Type B pancreatic cell (in vitro differentiated cells): ENCODE measurements around the gene CEP164. TPM values are rescaled to one million over a fixed set of nuclear protein-coding genes. Genes with fewer than 3 reads are reported as not detected.

Experiments
- DNase-seq: peaks from one replicate; pipeline ENCODE4 v3.0.0; 2021; ENCODE audit warnings: mixed read lengths; ENCODE audit not compliant: unreplicated experiment; ENCODE audit errors: extremely low spot score
- H3K27ac Mint-ChIP-seq: 2 replicates; pipeline ENCODE4 v1.8.0; 2021; ENCODE audit warnings: mild to moderate bottlenecking, mixed read lengths
- H3K27me3 Mint-ChIP-seq: 2 replicates; pipeline ENCODE4 v1.8.0; 2021; ENCODE audit warnings: mixed read lengths
- H3K36me3 Mint-ChIP-seq: 2 replicates; pipeline ENCODE4 v1.8.0; 2021; ENCODE audit warnings: mixed read lengths
- H3K4me1 Mint-ChIP-seq: one replicate; pipeline ENCODE4 v1.8.0; 2021; ENCODE audit warnings: mixed read lengths; ENCODE audit not compliant: unreplicated experiment
- H3K4me3 Mint-ChIP-seq: 2 replicates; pipeline ENCODE4 v1.8.0; 2021; ENCODE audit warnings: mild to moderate bottlenecking, mixed read lengths
- H3K9me3 Mint-ChIP-seq: 2 replicates; pipeline ENCODE4 v1.8.0; 2021; ENCODE audit warnings: mixed read lengths
- total RNA-seq: library from RNA; stranded (reverse); gene quantifications from 2 replicates; pipeline ENCODE4 v1.2.1, GENCODE V29; 2021; ENCODE audit warnings: low replicate concordance
- TF ChIP-seq, protein P1 (sequence below): fragments of 200-600 bp; sonication (generic); conservative IDR thresholded peaks from 2 replicates; pipeline ENCODE4 v1.5.0; 2021; ENCODE audit warnings: antibody characterized with exemption, mild to moderate bottlenecking

The CEP164 gene
- total RNA-seq, 1 donor from 2014 or later = 42.1 TPM

DNA sequence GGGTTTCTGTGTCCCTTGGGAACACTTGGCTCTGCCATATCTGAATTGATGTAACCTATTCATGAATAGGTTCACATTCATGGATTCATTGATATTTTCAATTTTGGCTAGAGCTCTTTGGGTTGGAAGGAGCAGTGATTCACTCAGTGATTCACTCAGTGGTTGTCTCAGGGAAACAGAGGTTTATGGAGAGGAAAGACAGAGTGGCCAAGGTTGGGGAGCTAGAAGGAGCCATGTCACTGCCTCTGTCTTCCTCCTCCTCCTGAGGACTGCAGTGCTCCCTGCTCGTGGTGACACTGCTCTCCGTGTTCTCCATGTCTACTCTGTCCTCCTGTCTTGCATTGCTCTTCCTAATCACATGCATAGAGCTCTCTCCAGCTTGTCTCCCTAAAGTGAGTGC lies 17.4 kb downstream of the CEP164 start:
- no peaks in the 10 kb centered on the region for H3K9me3 Mint-ChIP-seq
- H3K36me3 Mint-ChIP-seq = peaks cover 21% of the 10 kb centered on the region
- no peaks in the 10 kb centered on the region for H3K27me3 Mint-ChIP-seq
- no peak overlapping the region for H3K4me3 Mint-ChIP-seq
- TF ChIP-seq, protein P1, sequence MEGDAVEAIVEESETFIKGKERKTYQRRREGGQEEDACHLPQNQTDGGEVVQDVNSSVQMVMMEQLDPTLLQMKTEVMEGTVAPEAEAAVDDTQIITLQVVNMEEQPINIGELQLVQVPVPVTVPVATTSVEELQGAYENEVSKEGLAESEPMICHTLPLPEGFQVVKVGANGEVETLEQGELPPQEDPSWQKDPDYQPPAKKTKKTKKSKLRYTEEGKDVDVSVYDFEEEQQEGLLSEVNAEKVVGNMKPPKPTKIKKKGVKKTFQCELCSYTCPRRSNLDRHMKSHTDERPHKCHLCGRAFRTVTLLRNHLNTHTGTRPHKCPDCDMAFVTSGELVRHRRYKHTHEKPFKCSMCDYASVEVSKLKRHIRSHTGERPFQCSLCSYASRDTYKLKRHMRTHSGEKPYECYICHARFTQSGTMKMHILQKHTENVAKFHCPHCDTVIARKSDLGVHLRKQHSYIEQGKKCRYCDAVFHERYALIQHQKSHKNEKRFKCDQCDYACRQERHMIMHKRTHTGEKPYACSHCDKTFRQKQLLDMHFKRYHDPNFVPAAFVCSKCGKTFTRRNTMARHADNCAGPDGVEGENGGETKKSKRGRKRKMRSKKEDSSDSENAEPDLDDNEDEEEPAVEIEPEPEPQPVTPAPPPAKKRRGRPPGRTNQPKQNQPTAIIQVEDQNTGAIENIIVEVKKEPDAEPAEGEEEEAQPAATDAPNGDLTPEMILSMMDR = no peak
- H3K4me1 Mint-ChIP-seq = no peaks in the 10 kb centered on the region
- DNase-seq = no peak
- H3K27ac Mint-ChIP-seq = no peak overlapping the region

DNA sequence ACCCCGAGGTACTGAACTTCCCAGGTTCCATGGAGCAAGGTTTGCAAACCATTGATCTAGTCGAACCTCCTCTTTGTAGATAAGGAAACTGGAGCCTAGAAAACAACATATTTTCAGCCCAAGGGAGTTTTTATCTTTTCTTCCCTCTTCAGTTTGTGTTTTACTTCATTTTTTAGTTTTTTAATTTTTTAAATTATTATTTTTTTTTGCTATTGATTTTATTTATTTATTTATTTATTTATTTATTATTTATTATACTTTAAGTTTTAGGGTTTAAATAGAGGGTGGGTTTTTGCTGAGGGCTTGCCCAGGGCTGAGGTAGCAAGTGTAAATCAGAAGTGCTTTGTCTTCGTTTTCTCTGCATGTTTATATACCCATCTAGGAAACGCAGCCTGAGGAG lies 26.9 kb downstream of the CEP164 start:
- H3K27ac Mint-ChIP-seq = no peak overlapping the region
- no peaks in the 10 kb centered on the region for H3K4me1 Mint-ChIP-seq
- H3K36me3 Mint-ChIP-seq = peaks cover 23% of the 10 kb centered on the region
- H3K9me3 Mint-ChIP-seq = no peaks in the 10 kb centered on the region
- DNase-seq = no peak
- TF ChIP-seq, protein P1 = no peak
- H3K4me3 Mint-ChIP-seq = no peak overlapping the region
- H3K27me3 Mint-ChIP-seq = no peaks in the 10 kb centered on the region

DNA sequence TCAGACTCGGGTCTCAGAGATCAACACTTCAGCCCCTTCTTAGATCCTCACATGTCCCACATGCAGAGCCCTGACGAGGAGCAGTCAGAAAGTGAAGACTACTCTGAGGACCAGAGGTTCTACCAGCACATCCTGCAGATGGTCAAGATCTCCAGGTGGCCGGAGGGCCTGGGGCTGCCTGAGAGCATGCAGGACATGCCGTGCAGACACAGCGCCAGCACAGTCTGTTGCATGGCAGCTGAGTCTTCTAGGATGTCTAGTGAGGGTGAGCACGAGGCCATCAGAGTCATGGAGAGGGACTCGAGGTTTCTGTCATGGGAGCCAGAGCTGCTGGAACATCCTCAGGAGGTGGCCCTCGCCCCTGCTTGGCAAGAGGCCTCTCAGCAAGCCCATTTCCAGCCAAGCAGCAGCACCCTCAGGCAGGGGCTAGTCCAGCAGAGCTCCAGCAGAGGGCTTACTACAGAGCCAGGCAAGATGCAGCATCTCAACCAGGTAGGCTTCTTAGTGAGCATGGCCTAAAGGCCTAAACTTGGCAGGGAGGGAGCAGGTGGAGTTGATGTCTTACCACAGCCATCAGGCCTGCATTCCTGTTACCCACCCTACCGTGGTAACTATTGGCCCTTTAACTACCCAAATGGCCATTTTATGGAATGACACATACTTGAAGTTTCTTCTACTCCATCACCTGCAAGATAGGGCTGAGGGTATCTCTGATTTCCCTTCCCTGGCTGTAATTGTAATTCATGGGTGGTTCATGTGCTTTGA lies 28.7 kb downstream of the CEP164 start:
- Mint-ChIP-seq H3K4me1 (no peaks in the 10 kb centered on the region), H3K36me3 (peaks cover 26% of the 10 kb centered on the region), H3K27ac (no peak overlapping the region)

DNA sequence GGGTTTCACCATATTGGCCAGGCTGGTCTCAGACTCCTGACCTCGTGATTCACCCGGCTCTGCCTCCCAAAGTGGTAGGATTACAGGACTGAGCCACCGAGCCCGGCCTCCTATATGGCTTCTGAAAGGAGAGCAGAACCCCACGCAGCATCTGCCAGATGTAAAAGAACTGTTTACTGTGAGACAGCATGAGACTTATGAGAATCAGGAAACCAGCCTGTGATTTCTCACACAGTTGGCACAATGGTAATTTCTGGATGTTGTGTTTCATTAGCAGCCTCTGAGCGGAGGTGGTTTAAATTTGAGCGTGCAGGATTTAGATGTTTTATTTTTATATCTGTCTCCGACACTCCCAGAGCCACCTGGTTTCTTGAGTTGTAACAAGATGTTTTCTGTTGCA lies 33.8 kb downstream of the CEP164 start:
- TF ChIP-seq, protein P1 = no peak
- no peak for DNase-seq
- no peaks in the 10 kb centered on the region for H3K4me1 Mint-ChIP-seq

More for the DNA sequence above, 28.7 kb downstream of the CEP164 start:
- no peak for DNase-seq
- TF ChIP-seq, protein P1 = no peak
- H3K9me3 Mint-ChIP-seq = no peaks in the 10 kb centered on the region
- no peaks in the 10 kb centered on the region for H3K27me3 Mint-ChIP-seq
- H3K4me3 Mint-ChIP-seq = no peak overlapping the region

DNA sequence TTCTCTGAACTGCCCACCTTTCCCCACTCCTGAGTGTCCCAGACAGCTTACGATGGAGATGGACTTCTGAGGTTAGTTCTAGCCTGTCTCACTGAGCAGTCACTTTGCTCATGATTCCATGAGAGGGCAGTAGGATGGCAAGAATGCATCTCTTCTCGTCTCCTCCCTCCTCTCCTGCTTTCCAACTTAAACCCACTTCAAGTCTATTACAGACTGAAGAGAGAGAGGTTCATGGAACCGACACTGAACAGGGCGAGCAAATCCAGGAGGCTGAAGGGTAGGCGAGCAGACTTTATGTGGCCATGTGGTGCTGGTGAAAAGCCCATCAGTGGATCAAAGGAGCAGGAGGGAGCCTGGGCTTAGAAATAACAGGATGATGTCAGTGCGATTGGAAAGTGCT lies 38.6 kb downstream of the CEP164 start:
- no peaks in the 10 kb centered on the region for H3K27me3 Mint-ChIP-seq
- peaks cover 34% of the 10 kb centered on the region for H3K36me3 Mint-ChIP-seq
- no peak overlapping the region for H3K4me3 Mint-ChIP-seq
- no peaks in the 10 kb centered on the region for H3K9me3 Mint-ChIP-seq
- H3K27ac Mint-ChIP-seq = no peak overlapping the region
- no peak for DNase-seq
- no peaks in the 10 kb centered on the region for H3K4me1 Mint-ChIP-seq
- TF ChIP-seq, protein P1 = no peak

More for the DNA sequence above, 33.8 kb downstream of the CEP164 start:
- Mint-ChIP-seq H3K27me3 (no peaks in the 10 kb centered on the region), H3K27ac (no peak overlapping the region), H3K4me3 (no peak overlapping the region), H3K36me3 (peaks cover 38% of the 10 kb centered on the region), H3K9me3 (no peaks in the 10 kb centered on the region)
